Aorta (tissue), 5 donors: ENCODE results near the gene PLEKHM3. TPM values are rescaled to one million over a fixed set of nuclear protein-coding genes. Genes with fewer than 3 reads are reported as not detected.
"Not testable (repeated sequence)": the region's sequence is repeated elsewhere in the genome, so short reads cannot be mapped to it uniquely, and the experiment has no call there.

ENCODE experiments used
- ATAC-seq: fragments of 200-7000 bp; cut with Tn5 transposase; one replicate; pipeline ENCODE4 v1.9.1; 2022; ENCODE audit warnings: moderate library complexity; ENCODE audit not compliant: low FRiP score
- DNase-seq, 2 donors: peaks; one replicate each; pipeline ENCODE4 v3.0.0-alpha.2; 2020
- H3K27ac ChIP-seq, 2 donors: one replicate each; pipeline ENCODE4 v1.5.1; 2013; ENCODE audit warnings: low read length in 2 of 2, mild to moderate bottlenecking in 2 of 2, moderate library complexity in 2 of 2, control low read depth in 1 of 2, inconsistent platforms in 1 of 2, low read depth in 1 of 2
- H3K27me3 ChIP-seq, 2 donors: one replicate each; pipeline ENCODE4 v1.6.1; 2013; ENCODE audit warnings: control low read depth in 1 of 2, low read length in 1 of 2, mild to moderate bottlenecking in 1 of 2, moderate library complexity in 1 of 2; ENCODE audit not compliant: insufficient read depth in 2 of 2, control insufficient read depth in 1 of 2
- H3K36me3 ChIP-seq, 2 donors: one replicate each; pipeline ENCODE4 v1.6.1; 2013; ENCODE audit warnings: control low read depth in 1 of 2, low read length in 1 of 2, mild to moderate bottlenecking in 1 of 2; ENCODE audit not compliant: insufficient read depth in 2 of 2, control insufficient read depth in 1 of 2
- H3K4me1 ChIP-seq, 2 donors: one replicate each; pipeline ENCODE4 v1.6.1; 2013; ENCODE audit warnings: low read length in 2 of 2, control low read depth in 1 of 2, mild to moderate bottlenecking in 1 of 2, moderate library complexity in 1 of 2; ENCODE audit not compliant: insufficient read depth in 2 of 2, control insufficient read depth in 1 of 2
- H3K4me3 ChIP-seq, 2 donors: one replicate each; pipeline ENCODE4 v1.5.1; 2013; ENCODE audit warnings: low read length in 2 of 2, control low read depth in 1 of 2, mild to moderate bottlenecking in 1 of 2
- H3K9me3 ChIP-seq: one replicate; pipeline ENCODE4 v1.6.1; 2013; ENCODE audit warnings: mild to moderate bottlenecking, low read length; ENCODE audit not compliant: control insufficient read depth
- WGBS, 2 donors: extraction: QIAGEN DNeasy Blood & Tissue Kit; methylation state at CpG; one replicate each; pipeline ENCODE4 v1.1.7; 2013; 5-methylcytosine and 5-hydroxymethylcytosine counted together
- intact Hi-C, 2 donors: fragments of 100-400 bp; cut with DNase I; formaldehyde crosslinking; loops; one replicate each; pipeline versions ENCODE4 v1.14.2 to v1.15.0; 2022
- polyA plus RNA-seq, 2 donors: library from polyadenylated mRNA; stranded (reverse); fragments of 200-250 nt; gene quantifications; one replicate each; pipeline ENCODE4 v1.2.3, GENCODE V29; 2013
- total RNA-seq, 2 donors: library from RNA; stranded (reverse); fragmentation: NEBNext Ultra II Directional; extraction: Animal tissue kit (Norgen Biotek cat#: 25700); gene quantifications; one replicate each; pipeline ENCODE4 v1.2.1, GENCODE V29; 2021
- donor health status: healthy with polysubstance abuse.
- donor health status: Bipolar disorder and iron deficiency.
- donor health status: DM: no; HTN: no; CAD: no.
- donor health status: DM: no; HTN: no; CAD: no.
- donor health status: DM: yes; HTN: yes; CAD: no.

The PLEKHM3 gene
- total and polyA plus RNA-seq, 4 donors, result 2.8 to 18.9 (median 9.3) TPM

GRCh38 chr2:207919164-207919919 is 106.0 kb downstream of the PLEKHM3 start:
- Histone ChIP-seq H3K27ac (no peak overlapping the region), H3K4me1 (no peaks in the 10 kb centered on the region), H3K4me3 (no peak overlapping the region), H3K9me3 (no peaks in the 10 kb centered on the region), H3K27me3 (no peaks in the 10 kb centered on the region), H3K36me3 (no peaks in the 10 kb centered on the region)
- no peak for ATAC-seq
- 82 to 86% methylated on average over 8 of the region's 8 CpGs for WGBS, 2 donors
- no peak for DNase-seq
- intact Hi-C loops, result no loop called here

- Histone ChIP-seq H3K9me3 (no peaks in the 10 kb centered on the region), H3K36me3 (peaks cover 0 to 4% of the 10 kb centered on the region in 2 donors), H3K4me1 (no peaks in the 10 kb centered on the region), H3K4me3 (no peak overlapping the region), H3K27ac (no peak overlapping the region), H3K27me3 (no peaks in the 10 kb centered on the region)
- intact Hi-C loops, result no loop called here
- DNase-seq (no peak), ATAC-seq (no peak)
- 66 to 70% methylated on average over 6 of the region's 6 CpGs for WGBS, 2 donors
These were observed 110.6 kb downstream of the PLEKHM3 start for GRCh38 chr2:207914716-207915115.

- 94 to 99% methylated on average over 14 of the region's 14 CpGs for WGBS, 2 donors
- Histone ChIP-seq H3K9me3 (no peaks in the 10 kb centered on the region), H3K4me1 (no peaks in the 10 kb centered on the region), H3K27me3 (no peaks in the 10 kb centered on the region), H3K36me3 (peaks cover 0 to 4% of the 10 kb centered on the region in 2 donors), H3K4me3 (no peak overlapping the region), H3K27ac (no peak overlapping the region)
- intact Hi-C loops, result no loop called here
- no peak for DNase-seq
- no peak for ATAC-seq
These were observed 111.5 kb downstream of the PLEKHM3 start for GRCh38 chr2:207913772-207914358.

GRCh38 chr2:207911856-207912255 is 113.5 kb downstream of the PLEKHM3 start:
- Histone ChIP-seq H3K27me3 (no peaks in the 10 kb centered on the region), H3K4me3 (no peak overlapping the region), H3K4me1 (no peaks in the 10 kb centered on the region), H3K36me3 (peaks cover 0 to 4% of the 10 kb centered on the region in 2 donors), H3K27ac (no peak overlapping the region), H3K9me3 (no peaks in the 10 kb centered on the region)
- ATAC-seq (no peak), DNase-seq (no peak)
- 79 to 98% methylated on average over 3 of the region's 3 CpGs for WGBS, 2 donors
- intact Hi-C loops, result no loop called here

- H3K9me3 ChIP-seq, result no peaks in the 10 kb centered on the region
- H3K4me3 ChIP-seq, result no peak overlapping the region
- no peak for ATAC-seq
- no peak overlapping the region for H3K27ac ChIP-seq
- DNase-seq, result no peak
- peaks cover 0 to 4% of the 10 kb centered on the region in 2 donors for H3K36me3 ChIP-seq
- H3K4me1 ChIP-seq, result no peaks in the 10 kb centered on the region
- WGBS, 2 donors, result 99 to 100% methylated on average over 1 of the region's 1 CpG
- intact Hi-C loops, result no loop called here
- no peaks in the 10 kb centered on the region for H3K27me3 ChIP-seq
These were observed 114.1 kb downstream of the PLEKHM3 start for GRCh38 chr2:207911215-207911614.

GRCh38 chr2:207906495-207906894 is 118.8 kb downstream of the PLEKHM3 start:
- H3K4me3 ChIP-seq, DNase-seq, ATAC-seq, H3K27me3 ChIP-seq, H3K36me3 ChIP-seq, H3K9me3 ChIP-seq, H3K27ac ChIP-seq, H3K4me1 ChIP-seq, intact Hi-C loops: not testable (repeated sequence)
- 95% methylated on average over 5 of the region's 5 CpGs for WGBS, 2 donors

GRCh38 chr2:207905546-207905945 is 119.8 kb downstream of the PLEKHM3 start:
- Histone ChIP-seq H3K27me3 (no peaks in the 10 kb centered on the region), H3K27ac (no peak overlapping the region), H3K9me3 (no peaks in the 10 kb centered on the region), H3K4me3 (no peak overlapping the region), H3K36me3 (peaks cover under 1 to 2% of the 10 kb centered on the region in 2 donors), H3K4me1 (peaks cover 0 to 1% of the 10 kb centered on the region in 2 donors)
- DNase-seq (no peak), ATAC-seq (no peak)
- intact Hi-C loops, result no loop called here
- WGBS, 2 donors, result 78 to 97% methylated on average over 1 of the region's 1 CpG

- Histone ChIP-seq H3K9me3 (no peaks in the 10 kb centered on the region), H3K27me3 (no peaks in the 10 kb centered on the region), H3K4me3 (no peak overlapping the region), H3K27ac (no peak overlapping the region), H3K4me1 (peaks cover 0 to 1% of the 10 kb centered on the region in 2 donors), H3K36me3 (peaks cover 2 to 6% of the 10 kb centered on the region in 2 donors)
- 98 to 100% methylated on average over 3 of the region's 3 CpGs for WGBS, 2 donors
- intact Hi-C loops, result no loop called here
- no peak for DNase-seq
- no peak for ATAC-seq
These were observed 122.1 kb downstream of the PLEKHM3 start for GRCh38 chr2:207903236-207903635.

- Histone ChIP-seq H3K27me3 (no peaks in the 10 kb centered on the region), H3K4me1 (peaks cover 0 to 1% of the 10 kb centered on the region in 2 donors), H3K9me3 (no peaks in the 10 kb centered on the region), H3K27ac (no peak overlapping the region), H3K36me3 (peaks cover 2 to 6% of the 10 kb centered on the region in 2 donors), H3K4me3 (no peak overlapping the region)
- DNase-seq (no peak), ATAC-seq (no peak)
- 69 to 72% methylated on average over 2 of the region's 2 CpGs for WGBS, 2 donors
- intact Hi-C loops, result no loop called here
These were observed 122.5 kb downstream of the PLEKHM3 start for GRCh38 chr2:207902821-207903220.
